Activated gamma-delta T cell (primary cell): ENCODE measurements around the gene CDH18.
"Not testable (repeated sequence)": the region's sequence is repeated elsewhere in the genome, so short reads cannot be mapped to it uniquely, and the experiment has no call there.

Source experiments
- DNase-seq: peaks from one replicate; lab custom pipeline; 2025; lab: John Stamatoyannopoulos, UW

The CDH18 gene

DNA sequence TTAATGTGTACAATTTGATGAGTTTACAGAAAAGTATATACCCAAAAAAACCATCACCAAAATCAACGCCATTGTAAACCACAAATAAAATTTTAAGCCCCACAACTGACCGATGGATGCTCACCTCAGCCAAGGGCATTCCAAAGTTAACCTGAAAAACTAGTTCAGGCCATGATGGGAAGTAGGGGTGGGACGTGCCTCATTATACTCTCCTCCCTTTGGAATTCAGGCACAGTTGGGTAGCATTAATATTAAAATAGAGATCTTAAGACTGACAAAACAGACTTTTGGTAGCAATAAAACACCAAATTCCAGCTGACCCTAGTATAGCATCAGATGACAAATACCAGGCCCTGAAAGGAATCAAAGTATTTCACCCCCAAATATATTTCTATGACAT is 129.0 kb downstream of the CDH18 start:
- no peak for DNase-seq

DNA sequence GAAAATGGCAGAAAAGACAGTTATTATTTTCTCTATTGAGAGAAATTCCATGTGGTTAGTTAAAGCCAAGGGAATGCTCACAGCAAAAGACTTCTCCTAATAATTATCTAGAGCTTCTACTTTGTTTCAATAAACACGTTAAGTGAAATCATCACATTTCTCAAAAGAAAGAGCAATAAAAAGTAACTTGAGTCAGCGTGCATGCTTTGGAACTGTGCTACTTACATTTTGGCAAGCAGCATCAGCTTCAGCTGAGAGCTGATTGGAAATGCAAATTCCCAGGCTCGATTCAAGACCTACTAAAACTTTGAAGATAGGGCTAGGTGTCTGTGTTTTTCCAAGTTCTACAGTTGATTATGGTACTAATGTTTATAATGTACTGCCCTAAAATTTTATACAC is 132.1 kb downstream of the CDH18 start:
- no peak for DNase-seq

DNA sequence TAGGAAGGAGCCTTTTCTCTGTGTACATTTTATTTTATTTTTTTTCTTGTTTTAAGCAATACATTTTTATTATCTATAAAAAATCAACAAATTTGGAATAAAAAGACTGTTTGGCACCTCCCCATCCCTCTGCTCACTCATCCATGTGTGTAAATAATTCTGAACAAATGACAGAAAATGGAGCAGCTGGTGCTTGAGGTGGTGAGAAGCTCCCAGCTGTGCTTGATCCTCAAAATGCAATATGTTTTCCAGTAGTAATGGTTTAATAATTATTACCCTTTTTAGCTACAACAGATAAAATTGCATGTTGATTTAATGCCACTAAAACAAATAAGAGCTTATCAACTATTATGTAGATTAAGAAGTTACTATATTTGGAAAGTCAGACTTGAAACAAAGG is 132.5 kb downstream of the CDH18 start:
- DNase-seq = no peak

DNA sequence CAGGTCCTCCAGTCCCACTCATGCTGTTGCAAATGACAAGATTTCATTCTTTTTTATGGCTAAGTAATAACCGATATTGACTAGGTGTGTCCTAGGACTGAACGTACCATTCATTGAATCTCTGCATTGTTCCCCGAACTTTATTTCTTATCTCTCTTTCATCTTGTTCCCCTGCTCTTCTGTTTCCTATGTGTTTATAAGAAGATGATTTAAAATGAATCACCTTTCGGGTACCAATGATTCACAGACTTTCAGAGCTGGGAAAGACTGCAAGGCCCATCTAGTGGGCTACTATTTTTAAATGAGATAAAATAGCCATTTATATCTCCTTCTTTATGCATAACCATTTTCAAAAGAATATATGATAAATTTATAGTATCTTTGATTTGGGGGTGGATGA is 133.0 kb downstream of the CDH18 start:
- no peak for DNase-seq

- no peak for DNase-seq
These were observed 134.3 kb downstream of the CDH18 start for GRCh38 chr5:19853616-19854240.

DNA sequence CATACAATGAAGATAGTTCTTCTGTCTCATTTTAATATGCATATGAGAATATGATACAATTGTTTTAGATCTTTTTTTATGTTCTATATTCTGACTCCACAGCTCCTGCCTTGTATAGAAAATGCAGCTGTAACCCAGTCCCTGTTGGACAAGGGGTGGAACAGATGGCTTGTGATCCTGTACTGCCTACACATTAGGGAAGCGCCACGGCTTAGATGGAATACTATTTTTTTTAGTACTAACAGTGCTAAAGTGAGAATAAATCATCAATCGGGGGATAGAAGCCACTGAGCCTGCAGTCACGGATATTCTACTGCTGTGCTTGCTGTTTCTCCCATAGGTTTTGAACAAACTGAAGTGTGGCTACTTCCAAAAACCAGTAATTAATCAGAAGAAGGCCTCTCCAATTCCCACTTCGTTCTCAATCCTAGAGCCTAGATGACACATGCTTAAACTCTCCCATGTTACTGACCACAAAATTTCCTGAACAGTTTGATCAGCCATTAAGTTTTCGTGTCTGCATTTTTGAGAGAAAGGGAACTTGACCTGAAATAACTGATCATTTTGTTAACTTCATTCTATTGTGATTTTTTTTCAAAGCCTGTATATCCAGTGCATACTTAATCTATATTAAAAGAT is 150.3 kb downstream of the CDH18 start:
- DNase-seq = no peak

GRCh38 chr5:19835442-19835841 is 152.6 kb downstream of the CDH18 start:
- no peak for DNase-seq

- DNase-seq = not testable (repeated sequence)
These were observed 175.3 kb downstream of the CDH18 start for GRCh38 chr5:19812720-19813119.

- no peak for DNase-seq
These were observed 181.2 kb downstream of the CDH18 start for GRCh38 chr5:19806756-19807155.

- DNase-seq = no peak
These were observed 185.3 kb downstream of the CDH18 start for GRCh38 chr5:19802686-19803085.

DNA sequence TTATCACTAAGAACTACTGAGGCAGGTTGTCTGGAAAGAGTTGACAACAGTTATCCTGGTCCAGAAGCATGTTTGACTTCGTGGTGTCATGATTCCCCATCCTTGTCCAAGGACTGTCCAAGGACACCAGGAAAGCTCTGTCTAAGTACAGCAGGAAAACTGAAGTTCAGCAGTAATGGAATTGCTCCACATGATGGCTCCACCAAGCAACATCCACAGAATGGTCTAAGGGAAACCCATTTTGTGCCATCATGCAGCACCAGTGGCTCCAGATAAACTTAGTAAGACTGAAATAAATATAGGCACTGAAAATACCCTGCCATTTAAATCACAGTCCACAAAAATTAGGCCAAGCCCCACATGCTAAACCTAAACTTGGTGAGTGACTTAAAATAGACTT is 192.8 kb downstream of the CDH18 start:
- DNase-seq = no peak

DNA sequence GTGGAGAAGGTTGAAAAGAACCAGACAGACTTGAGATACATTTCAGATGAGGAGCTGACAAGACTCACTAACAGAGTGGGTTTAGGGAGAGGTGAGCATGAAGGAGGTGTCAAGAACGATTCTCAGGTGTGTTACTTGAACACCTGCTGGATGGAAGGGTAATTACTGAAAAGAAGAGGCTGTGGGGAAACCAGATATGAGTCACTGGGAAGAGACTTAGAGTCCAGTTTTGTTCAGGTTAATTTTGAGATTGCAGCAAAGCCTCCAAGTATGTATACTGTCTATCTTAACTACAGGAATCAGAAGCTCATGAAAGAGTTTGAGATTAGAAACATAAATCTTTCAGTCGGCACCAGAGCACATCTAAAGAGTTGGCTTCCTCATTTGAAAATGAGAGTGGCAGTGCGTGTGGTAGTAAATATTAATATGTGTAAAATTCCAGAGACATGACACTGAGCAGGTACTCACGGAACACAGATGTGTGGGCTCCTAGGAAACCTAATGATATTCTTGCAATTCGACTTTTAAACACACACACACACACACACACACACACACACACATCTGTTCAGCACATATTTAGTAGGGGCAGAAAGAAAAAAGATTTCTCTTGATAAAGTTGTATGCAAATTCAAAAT is 197.1 kb downstream of the CDH18 start:
- no peak for DNase-seq

GRCh38 chr5:19782566-19782965 is 205.4 kb downstream of the CDH18 start:
- DNase-seq = no peak

- DNase-seq = no peak
These were observed 210.6 kb downstream of the CDH18 start for GRCh38 chr5:19777363-19777762.

GRCh38 chr5:19776886-19777285 is 211.1 kb downstream of the CDH18 start:
- not testable (repeated sequence) for DNase-seq

DNA sequence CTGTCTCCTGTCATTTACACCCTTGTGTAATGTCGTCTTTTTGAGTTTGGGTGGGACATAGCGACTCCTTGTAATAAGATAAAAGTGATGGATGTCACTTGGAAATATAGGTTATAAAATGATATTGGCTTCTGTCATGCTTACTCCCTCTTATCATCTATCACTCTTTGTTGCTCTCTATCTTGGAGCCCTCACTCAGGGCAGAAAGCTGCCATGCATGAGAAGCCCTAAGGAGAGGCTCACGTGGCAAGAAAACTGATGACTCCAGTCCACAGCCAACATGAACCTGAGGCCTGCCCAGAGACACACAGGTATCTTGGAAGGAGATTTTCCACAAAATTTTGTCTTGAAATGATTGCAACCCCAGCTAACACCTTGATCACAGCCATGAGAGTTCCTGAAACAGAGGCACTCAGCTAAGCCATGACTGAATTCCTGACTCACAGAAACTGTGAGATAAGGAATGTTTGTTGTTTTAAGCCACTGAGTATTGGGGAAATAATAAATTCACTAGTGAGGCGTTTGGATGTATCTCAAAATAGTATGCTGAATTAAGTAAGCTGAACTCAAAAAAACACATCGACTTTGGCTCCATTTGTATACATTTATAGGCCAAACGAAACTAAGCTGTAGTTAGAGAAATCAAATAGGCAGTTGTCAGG is 216.7 kb downstream of the CDH18 start:
- no peak for DNase-seq

GRCh38 chr5:19770396-19770795 is 217.6 kb downstream of the CDH18 start:
- DNase-seq = no peak

GRCh38 chr5:19767987-19768386 is 220.0 kb downstream of the CDH18 start:
- no peak for DNase-seq

DNA sequence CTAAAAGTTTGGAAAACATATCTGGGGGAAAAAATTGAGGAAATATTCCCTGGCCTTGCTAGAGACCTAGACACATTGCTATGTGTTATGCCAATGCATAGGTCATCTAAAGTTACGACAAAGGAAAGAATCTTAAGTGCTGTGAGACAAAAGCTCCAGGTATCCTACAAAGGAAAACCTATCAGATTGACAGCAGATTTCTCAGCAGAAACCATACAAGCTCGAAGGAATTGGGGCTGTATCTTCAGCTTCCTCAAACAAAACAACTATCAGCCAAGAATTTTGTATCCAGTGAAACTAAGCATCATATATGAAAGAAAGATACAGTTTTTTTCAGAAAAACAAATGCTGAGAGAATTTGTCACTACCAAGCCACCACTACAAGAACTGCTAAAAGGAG is 234.4 kb downstream of the CDH18 start:
- no peak for DNase-seq

DNA sequence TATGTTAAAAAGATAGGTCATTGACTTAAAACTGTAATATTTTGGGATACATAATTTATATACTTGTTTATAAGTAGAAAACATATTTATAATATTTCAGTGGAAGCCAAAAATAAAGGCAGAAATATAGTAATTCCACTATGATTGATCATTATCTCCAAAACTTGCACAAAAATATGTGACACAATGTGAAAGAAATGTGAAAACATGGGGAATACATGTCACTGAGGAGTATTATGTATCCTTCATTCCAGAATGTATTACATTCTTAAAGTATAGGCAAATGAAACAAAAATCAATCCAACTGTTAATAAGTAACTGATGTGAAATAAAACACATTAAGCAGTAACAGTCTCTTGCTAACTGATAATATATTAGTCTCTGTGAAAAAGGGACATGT is 236.7 kb downstream of the CDH18 start:
- no peak for DNase-seq

GRCh38 chr5:19745247-19745646 is 242.8 kb downstream of the CDH18 start:
- no peak for DNase-seq

GRCh38 chr5:19739671-19740070 is 248.3 kb downstream of the CDH18 start:
- DNase-seq = no peak

DNA sequence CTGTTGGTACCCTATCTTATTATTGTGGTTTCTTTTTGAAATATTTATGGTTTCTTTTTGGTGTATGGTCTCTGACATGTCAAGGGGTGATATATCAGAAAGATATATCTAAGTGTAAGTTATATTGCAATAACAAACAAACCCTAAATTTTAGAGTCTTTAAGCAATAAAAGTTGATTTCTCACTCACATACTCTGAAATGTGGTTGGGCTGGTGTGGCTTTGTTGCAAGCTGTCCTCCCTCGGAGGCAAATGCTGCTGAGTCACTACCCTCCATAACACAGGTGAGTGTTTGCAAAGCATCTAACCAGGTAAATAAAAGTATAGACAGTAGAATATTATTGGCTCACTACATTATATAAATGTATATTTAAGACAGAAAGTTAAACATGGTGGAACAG is 253.2 kb downstream of the CDH18 start:
- DNase-seq = no peak
